Dermis blood vessel endothelial cell (primary cell): ENCODE results near the gene THAP8. TPM values are rescaled to one million over a fixed set of nuclear protein-coding genes. Genes with fewer than 3 reads are reported as not detected.

Experiments used
- DNase-seq: peaks from one replicate; pipeline ENCODE4 v3.0.0; 2010
- total RNA-seq: library from RNA; depleted of rRNA; stranded (reverse); fragments of >200 nt; gene quantifications from 2 replicates; pipeline ENCODE4 v1.2.3, GENCODE V29; 2014

Gene THAP8
- total RNA-seq, 1 donor from 2014 or later = 2.6 TPM

DNA sequence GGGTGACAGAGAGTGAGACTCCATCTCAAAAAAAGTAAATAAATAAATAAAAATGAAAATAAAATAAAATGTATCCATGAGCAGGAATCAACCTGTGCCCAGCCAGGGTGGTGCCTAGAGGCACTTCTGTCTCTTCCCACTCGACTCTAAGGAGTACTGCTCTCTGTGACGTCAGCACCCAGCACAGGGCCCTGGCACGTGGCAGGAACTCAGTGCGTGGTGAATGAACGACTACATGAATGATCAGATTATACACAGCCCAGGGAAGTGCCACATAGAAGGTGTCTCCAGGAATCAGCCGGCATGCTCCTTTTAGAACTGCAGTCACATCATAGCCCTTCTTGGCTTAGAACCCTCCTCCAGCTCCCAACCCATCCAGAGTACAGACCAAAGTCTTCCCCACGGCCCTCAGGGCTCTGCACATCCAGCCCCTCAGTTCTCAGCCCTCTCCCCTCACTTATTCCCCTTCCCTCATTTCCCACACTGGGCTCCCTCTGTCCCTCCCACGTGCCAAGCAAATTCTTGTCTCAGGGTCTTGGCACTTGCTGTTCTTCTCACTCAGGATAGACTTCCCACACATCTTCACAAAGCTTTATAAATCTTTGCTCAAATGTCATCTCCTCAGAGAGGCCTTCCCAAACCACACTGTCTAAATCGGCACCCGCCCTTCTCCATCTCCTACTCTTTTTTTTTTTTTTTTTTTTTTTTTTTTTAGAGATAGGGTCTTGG, 25.6 kb downstream of the THAP8 start:
- DNase-seq = no peak

DNA sequence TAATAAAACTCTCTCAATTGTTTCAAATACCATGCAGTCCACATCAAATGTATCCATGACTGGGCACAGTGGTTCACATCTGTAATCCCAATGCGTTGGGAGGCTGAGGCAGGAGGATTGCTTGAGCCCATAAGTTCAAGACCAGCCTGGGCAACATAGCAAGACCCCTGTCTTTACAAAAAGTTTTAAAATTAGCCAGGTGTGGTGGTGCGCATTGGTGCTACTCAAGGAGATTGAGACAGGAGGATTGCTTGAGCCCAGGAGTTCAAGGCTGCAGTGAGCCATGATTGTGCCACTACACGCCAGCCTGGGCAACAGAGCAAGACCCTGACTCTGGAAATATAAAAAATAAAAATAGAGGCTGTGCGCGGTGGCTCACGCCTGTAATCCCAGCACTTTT, 26.4 kb downstream of the THAP8 start:
- no peak for DNase-seq

DNA sequence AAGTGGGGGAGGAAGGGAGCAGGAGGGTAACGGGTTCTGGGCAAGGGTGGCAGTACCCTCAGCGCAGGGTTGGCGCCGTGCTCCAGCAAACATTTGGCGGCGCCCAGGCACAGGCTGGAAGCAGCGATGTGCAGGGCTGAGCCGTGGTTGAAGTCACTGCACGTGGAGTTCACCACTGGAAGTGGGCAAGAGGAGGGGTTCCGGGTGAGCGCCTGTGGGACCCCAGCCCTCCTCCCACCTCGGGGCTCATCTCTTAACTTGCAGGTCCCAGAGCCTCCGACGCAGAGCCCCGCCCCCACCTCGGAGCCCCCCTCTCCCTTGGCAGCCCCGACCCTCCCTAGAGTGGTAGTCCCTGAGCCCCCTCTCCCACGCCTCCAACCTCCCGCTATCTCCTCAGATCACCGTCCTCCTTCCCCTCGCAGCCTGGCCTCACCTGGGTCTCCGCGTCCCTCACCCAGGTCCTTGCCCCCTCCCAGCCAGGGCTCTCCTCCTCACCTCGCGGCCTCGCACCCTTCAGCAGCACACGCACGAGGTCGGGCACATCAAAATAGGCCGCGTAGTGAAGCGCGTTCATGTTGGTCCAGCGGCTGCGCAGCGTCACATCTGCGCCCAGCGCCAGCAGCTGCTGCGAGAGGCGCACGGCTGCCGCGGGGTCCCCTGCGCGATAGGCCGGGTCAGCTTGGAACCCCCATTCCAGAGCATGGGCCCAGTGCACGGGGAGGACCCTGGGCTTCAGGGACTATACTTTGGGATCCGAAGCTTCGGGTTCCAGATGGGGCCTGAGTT, 27.8 kb downstream of the THAP8 start:
- no peak for DNase-seq

DNA sequence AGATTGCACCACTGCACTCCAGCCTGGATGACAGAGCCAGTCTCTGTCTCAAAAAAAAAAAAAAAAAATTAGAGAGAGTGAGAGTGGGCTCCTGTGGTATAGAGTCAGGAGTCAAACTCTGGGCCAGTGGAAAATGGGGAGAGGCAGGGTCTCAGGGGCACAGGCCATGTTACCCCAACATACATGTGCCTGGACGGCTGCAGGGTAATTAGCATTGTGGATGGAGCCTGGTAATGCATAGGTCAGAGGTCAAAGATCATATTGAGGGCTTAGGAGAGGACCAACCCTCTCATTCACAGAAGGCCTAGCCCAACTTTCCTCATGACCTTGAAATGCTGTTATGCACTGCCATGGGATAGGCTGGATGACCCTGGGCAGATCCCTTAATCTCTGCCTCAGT, 28.5 kb downstream of the THAP8 start:
- no peak for DNase-seq

DNA sequence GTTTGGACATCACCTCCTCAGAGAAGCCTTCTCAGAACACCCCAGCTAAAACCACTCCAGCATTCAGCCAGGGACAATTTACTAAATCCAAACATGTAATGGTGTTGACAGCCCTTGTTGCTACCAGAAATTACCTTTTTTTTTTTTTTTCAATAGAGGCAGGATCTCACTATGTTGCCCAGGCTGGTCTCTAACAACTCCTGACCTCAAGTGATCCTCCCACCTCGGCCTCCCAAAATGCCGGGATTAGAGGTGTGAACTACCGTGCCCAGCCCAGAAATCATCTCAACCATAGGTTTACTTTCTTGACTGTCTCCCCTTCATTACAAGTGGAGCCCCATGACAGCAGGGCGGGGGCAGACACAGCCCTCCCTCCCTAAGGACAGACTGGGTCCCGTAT, 30.7 kb downstream of the THAP8 start:
- no peak for DNase-seq

DNA sequence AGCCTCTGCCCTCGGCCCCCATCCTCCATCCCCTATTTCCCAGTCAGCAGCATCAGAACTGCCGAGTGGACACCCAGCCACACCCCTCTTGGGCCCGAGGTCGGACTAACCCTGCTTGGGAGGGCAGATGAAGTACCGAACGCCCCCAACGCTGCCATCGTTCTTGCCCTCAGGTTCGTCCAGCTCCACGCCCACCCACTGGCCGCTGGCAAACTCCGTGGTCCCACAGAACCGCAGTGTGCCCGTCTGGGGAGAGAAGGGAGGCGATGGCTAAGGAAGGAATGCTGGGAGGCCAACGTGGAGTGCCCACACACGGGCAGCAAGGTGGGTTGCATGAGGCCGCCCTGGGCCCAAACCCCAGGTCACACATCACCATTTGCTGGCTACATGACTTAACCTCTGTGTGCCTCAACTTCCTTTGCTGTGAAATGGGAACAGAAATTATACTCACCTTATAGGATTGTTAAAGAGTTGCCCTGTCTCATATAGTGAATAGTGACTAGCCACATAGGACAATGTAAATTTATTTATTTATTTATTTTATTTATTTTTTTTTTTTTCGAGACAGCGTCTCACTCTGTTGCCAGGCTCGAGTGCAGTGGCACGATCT, 34.9 kb downstream of the THAP8 start:
- DNase-seq = no peak

DNA sequence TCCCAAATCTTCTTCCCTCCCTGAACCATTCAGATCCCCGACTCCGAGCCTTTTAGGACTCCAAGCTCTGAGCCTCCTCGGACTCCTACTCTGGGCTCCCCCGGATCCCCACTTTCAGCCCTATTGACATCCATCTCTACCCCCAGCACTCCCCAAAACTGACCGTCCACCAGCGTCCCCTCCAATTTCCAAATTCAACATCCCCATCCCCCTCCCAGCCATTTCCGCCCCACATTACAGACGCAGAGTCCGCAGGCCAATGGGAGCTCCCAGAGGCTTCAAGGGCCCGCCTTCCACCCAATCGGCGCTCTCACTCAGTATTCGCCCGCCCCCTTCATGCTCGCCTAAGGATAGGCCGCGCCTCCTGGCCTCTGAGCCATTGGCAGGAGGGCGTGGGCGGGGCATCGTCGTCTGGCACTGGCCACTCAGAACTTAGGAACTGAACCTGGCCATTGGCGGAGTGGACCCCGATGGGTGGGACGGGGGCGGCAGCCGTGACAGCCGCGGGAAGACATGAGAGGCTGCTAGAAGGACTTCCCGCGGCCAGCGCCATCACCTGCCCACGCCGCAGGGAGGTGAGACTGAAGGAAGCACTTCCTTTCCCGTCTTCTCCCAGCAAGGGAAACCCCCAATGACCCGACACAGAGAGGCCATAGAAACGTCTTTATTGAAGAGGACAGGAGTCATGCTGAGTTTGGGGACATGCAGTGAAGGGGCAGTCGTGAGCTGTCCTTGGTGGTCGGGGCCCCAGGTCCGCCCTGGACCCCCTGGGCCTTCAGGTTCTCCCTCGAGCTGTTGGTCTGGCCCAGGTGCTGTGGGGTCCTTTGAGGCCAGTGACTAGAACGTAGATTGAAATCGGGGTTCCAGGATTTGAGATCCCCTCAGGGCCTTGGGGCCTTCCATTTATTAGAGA, 39.8 kb downstream of the THAP8 start, which contains the start of gene ALKBH6:
Gene ALKBH6 (minus strand): TSS at position 202 of the 913 bp plus-strand sequence. CDS start 816 bp downstream, outside the sequence.
- DNase-seq = peak; percentile 99

DNA sequence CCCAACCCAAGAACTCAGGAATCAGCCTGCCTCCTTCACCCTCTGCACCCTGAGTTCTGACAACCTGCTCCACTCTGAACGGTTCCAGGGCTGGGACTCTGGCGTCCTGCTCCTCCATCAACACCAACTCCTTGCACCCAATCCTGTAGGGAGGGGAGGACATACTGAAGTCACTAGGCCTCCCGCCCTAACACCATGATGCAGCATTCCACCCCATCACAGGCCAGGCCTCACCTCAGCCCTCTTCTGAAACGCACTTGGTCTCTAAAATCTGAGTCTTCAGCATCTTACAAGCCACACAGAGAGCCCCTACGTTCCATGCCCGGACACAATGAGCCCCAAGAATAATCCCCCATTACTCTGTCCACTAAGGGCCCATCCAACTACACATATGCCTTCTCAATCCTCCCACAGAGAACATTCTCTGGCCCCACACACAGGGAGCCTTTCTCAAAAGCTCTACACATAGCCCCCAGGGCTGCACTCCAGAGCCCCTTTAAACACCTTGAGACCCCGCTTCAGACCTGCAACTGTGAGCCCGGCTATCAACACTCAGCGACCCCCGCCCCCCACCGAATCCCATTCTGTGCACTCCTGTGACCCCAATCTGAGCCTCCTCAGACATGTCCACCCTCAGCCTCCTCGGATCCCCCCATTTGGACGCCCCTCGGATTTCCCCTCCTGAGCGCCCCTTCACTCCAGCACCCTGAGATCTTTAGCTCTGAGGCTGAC, 40.6 kb downstream of the THAP8 start:
- DNase-seq = no peak

DNA sequence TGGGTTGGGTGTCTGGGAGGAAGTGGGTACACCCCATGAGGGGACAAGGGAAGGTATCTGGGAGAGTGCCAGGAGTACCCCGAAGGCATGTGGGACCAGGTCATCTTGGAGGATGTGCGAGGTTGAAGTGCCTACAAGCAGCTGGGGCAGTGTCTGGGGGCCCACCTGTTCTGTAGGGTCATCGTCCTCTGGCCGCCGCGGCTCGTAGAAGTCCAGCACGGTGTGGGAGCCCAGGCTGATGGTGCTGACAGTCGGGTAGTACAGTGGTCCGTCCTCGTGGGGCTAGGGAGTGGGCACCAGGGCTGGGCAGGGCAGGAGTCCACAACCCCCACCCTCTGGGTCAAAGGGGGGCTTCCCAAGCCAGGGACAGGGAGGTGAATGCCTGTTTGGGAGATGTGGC, 43.7 kb downstream of the THAP8 start:
- DNase-seq = no peak

DNA sequence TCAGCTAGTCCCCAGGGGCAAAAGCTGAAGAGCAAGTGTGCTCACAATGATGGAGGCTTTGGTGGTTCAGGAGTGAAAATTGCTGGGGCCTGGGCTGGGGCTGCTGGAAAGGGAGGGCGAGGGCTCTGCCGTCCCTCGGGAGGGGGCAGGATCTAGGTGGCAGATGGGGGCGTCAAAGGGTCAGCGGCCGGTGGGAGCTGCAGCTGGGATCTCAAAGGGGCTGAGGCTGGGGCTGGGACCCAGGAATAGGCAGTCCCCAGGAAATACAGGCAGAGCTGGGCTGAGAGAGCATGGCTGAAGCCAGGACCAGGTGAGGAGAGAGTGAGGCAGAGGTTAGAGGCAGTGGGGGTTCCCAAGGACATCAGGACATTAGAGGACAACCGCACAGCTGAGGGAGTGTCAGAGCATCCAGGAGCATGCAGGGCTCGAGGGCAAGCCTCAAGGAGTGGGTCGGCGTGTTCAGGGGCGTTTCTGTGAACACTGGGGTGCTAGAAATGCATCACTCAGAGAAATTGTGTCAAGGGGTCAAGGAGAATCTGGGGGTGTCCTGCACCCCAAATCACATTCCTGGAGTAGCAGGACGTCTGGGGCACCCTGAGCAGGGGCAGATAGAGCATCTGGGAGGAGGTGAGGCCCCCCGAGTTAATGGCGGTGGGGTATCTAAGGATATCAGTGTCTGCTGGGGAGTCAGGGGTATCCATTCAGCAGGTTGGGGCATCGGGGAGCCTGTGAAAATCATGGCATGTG, 44.3 kb downstream of the THAP8 start:
- no peak for DNase-seq

DNA sequence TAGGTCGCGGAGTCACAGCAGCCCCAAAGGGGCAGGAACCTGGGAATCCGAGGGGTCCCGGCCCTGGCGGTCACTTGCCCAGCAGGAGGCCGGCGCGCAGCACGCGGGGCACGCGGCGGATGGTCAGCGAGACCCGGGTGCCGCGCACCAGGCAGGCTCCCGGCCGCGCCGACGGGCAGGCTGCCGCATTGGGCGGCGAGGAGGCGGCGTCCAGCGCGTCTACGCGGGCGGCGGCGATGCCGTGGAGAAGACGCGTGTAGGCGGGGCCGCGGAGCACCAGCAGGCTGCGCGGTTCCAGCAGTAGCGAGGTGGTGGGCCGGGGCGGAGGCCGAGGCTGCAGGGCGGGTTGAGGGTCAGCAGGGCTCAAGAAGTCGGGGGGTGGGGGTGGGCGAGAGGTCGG, 44.9 kb downstream of the THAP8 start:
- peak; percentile 76 for DNase-seq

DNA sequence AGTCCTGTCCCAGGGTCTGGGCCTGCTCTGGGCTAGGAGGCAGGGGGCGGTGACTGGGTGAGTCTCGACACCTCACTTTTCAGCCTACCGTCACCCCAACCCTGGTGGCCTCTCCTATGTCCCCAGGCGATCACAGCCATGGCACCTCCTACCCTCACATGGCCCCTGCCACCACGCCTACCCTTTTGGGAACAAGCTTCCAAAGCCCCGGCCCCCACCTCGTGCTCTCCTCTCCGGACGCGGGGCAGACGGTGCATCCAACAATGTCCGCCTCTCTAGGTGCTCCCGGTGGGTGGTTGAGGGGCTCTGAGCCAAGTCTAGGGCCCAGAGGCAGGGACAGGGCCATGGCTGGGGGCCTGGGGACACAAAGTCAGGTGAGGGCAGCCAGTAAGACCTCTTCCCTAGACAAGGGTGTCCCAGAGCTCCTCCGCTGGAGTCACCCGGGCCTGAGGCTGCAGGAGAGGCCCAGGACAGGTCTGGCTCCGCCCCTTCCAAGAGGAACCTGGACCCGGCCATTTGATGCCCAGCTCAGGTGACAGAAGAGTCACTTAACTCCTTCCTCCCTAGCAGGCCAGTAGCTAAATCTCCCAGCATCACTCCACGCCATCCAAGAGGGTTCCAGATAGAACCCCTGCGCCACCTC, 45.6 kb downstream of the THAP8 start, which contains the start of gene SYNE4:
Gene SYNE4 (minus strand): TSS at position 478 of the 643 bp plus-strand sequence. CDS start 132 bp downstream, at position 346.
- DNase-seq = no peak

DNA sequence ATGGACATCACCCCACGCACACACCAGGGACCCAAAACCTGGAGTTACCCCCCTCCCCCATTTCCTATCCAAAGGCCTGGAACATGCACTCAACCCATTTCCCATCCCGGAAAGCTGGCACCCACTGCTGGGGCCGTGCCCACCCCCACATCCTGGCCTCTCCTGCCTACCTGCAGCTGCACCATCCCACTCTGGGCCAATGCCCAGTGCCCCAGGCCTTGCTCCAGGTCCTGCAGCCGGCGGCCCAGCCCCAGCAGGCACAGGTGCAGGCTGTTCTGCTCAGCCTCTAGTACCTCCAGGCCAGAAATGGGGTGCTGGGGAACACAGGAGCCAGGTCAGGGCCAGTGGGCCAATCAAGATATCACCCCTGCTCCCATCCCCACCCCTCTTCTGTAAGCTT, 47.1 kb downstream of the THAP8 start:
- DNase-seq = no peak

DNA sequence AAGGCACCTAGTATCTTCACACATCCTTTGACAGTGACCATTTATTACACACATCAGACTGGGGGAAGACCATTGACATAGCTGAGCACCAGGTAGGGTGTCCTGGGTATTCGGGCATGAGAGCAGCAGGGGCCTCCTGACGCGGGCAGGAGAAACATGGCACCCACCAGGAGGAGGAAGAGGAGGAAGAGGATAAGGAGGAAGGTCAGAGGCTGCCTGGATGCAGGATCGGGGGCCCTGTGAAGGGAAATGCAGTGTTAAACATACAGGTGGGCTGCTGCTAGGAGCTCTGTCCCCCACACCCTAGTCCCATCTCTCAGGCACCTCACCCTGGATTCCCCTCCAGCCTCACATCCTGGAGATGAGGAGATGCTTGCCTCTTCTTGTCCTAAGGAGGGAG, 50.8 kb downstream of the THAP8 start:
- DNase-seq = no peak

DNA sequence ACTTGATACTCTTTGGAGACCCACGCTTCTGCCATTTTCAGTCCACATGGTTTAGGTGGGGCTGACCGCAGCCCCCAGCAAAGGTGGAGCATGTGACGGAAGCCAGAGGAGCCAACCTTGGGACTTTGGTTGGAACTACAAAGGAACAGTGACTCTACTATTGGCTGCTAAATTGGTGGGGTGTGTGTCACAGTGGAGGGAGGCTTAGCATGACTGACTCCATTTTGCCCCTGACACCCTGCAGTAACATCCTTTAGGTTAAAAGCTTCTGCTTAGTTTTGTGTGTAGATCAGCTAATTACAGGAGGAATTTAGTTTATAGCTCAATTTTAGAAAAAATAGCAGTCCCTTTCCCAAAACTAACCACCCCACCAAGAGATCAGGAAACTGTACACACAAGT, 52.5 kb downstream of the THAP8 start:
- no peak for DNase-seq

DNA sequence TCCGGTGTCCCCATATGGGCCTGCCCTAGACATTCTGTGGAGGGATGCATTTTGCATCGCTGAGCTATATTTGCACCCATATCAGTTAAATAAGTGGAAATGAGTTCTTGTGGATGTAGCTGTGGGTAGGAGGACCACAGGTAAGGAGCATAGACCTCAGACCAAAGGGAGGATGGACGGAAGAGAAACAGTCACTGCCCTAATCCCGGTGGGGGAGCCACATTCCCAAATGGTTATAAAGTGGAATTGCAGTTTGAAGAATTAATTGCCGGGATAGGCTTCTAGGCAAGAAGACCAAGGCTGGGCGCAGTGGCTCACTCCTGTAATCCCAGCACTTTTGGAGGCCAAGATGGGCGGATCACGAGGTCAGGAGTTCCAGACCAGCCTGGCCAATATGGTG, 57.3 kb downstream of the THAP8 start:
- no peak for DNase-seq

DNA sequence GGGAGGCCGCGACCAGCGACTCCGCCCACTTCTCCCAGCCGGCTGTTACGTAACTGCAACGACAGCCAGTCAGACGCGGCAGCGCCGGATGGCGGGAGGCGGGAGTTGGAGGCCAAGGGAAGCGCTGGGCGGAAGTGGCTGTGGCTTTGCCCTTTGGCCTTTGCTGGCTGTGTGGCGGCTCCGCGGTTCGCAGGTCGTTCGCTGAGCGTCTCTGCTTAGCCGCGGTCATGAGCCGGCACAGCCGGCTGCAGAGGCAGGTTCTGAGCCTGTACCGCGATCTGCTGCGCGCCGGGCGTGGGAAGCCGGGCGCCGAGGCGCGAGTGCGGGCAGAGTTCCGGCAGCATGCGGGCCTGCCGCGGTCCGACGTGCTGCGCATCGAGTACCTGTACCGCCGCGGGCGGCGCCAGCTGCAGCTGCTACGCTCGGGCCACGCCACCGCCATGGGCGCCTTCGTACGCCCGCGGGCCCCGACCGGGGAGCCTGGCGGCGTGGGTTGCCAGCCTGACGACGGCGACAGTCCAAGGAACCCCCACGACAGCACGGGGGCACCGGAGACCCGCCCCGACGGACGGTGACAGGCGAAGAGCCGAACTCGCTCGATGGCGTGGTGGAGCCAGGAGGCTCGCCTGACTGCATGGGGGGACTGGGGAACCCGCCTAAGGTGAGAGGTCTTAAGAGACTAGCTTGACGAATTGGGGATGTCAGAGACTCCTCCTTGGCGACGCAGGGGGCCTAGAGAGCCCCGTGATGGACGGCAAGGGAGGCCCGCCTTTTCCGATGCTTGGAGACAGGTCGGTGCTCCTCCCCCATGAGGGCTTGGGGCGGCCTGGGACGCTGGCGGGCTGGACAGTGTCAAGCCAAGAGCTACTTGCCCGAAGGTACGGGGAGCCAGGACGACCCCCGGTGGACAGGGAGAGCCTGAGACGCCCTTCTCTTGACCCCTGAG, 58.8 kb downstream of the THAP8 start, which contains the start of gene SDHAF1:
Gene SDHAF1 (plus strand): TSS at position 141 of the 946 bp plus-strand sequence. CDS start 87 bp downstream, at position 228.
- DNase-seq = peak; percentile 96

DNA sequence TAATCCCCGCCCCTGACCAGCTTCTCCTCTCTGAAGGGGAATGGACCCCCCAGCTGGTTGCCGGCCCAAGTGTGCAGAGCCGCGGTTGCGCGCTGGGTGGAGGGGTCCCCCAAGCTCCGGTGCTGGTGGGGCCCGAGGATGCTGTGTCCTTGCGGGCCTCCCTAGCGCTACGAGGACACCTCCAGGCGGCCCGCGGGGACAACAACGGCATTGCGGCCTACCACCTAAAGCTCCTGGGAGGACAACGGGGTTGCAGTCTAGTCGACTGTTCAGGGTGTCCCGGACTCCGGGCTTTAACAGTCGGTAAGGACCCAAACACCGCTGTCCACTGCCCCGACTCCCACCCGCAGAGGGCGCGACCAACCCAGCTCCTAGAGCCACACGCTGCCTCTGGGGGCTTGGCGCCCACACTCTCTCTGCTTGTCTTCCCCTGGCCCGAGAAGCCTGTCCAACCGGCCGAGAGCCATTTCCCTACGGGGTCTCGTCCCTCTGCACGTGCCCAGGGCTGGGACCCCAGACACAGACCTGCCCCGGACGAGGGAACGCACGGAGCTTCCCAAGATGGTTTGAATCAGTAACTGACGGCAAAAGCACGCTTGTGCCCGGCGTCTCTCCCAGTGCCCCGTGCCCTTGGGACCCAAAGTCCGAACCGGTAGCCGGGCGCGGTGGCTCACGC, 60.0 kb downstream of the THAP8 start:
- DNase-seq = peak; percentile 22
